Neural progenitor cell (in vitro differentiated cells): ENCODE data around the gene SLC36A2. TPM values are rescaled to one million over a fixed set of nuclear protein-coding genes. Genes with fewer than 3 reads are reported as not detected.
A peak's percentile ranks its signal among the peaks of the same experiment; 100 is the strongest.

Experiments
- DNase-seq: peaks from one replicate; pipeline ENCODE4 v3.0.0-alpha.2; 2016; ENCODE audit warnings: low spot score
- H2AFZ ChIP-seq: fragments of 200-600 bp; sonication (generic); replicated peaks from 2 replicates; pipeline ENCODE4 v1.6.1; 2016; ENCODE audit warnings: antibody characterized with exemption
- H3F3A ChIP-seq: fragments of 200-600 bp; sonication (generic); 2 replicates; pipeline ENCODE4 v1.6.1; 2016; ENCODE audit warnings: antibody characterized with exemption, low read depth
- H3K27ac ChIP-seq: fragments of 200-600 bp; sonication (generic); 2 replicates; pipeline ENCODE4 v1.5.1; 2016; ENCODE audit warnings: mild to moderate bottlenecking
- H3K27me3 ChIP-seq: fragments of 200-600 bp; sonication (generic); 2 replicates; pipeline ENCODE4 v1.6.1; 2016; ENCODE audit warnings: mild to moderate bottlenecking, moderate library complexity
- H3K36me3 ChIP-seq: fragments of 200-600 bp; sonication (generic); 2 replicates; pipeline ENCODE4 v1.5.1; 2016
- H3K4me1 ChIP-seq: fragments of 200-600 bp; sonication (generic); 2 replicates; pipeline ENCODE4 v1.6.1; 2016; ENCODE audit warnings: mixed run types
- H3K4me2 ChIP-seq: fragments of 200-600 bp; sonication (generic); 2 replicates; pipeline ENCODE4 v1.6.1; 2016
- H3K4me3 ChIP-seq: fragments of 200-600 bp; sonication (generic); 2 replicates; pipeline ENCODE4 v1.5.1; 2016
- H3K79me2 ChIP-seq: fragments of 200-600 bp; sonication (generic); 2 replicates; pipeline ENCODE4 v1.6.1; 2016; ENCODE audit warnings: low read depth
- H3K9ac ChIP-seq: fragments of 200-600 bp; sonication (generic); 2 replicates; pipeline ENCODE4 v1.6.1; 2016
- H3K9me3 ChIP-seq: fragments of 200-600 bp; sonication (generic); 2 replicates; pipeline ENCODE4 v1.5.1; 2016; ENCODE audit warnings: low read depth
- H4K20me1 ChIP-seq: fragments of 200-600 bp; sonication (generic); 2 replicates; pipeline ENCODE4 v1.6.1; 2016; ENCODE audit warnings: low read depth
- H3K27ac Mint-ChIP-seq: 3 replicates; pipeline ENCODE4 v1.8.0; 2021; ENCODE audit warnings: mixed read lengths
- H3K27me3 Mint-ChIP-seq: 2 replicates; pipeline ENCODE4 v1.8.0; 2022; ENCODE audit warnings: low read depth, mild to moderate bottlenecking, inconsistent platforms, moderate library complexity, mixed read lengths; ENCODE audit not compliant: insufficient read depth
- H3K36me3 Mint-ChIP-seq: 3 replicates; pipeline ENCODE4 v1.8.0; 2021; ENCODE audit warnings: mixed read lengths
- H3K4me1 Mint-ChIP-seq: 3 replicates; pipeline ENCODE4 v1.8.0; 2021; ENCODE audit warnings: mixed read lengths
- H3K4me3 Mint-ChIP-seq: 3 replicates; pipeline ENCODE4 v1.8.0; 2021; ENCODE audit warnings: mild to moderate bottlenecking, moderate library complexity, mixed read lengths
- H3K9me3 Mint-ChIP-seq: 3 replicates; pipeline ENCODE4 v1.8.0; 2020; ENCODE audit warnings: mixed read lengths
- CTCF ChIP-seq: fragments of 200-600 bp; sonication (generic); IDR thresholded peaks from 2 replicates; pipeline ENCODE4 v1.5.1; 2017; ENCODE audit warnings: antibody characterized with exemption, mild to moderate bottlenecking
- EZH2 ChIP-seq: fragments of 200-600 bp; sonication (generic); IDR thresholded peaks from 2 replicates; pipeline ENCODE4 v1.6.1; 2017; ENCODE audit warnings: antibody characterized with exemption, mild to moderate bottlenecking, moderate library complexity
- EZH2phosphoT487 ChIP-seq: fragments of 200-600 bp; sonication (generic); IDR thresholded peaks from 2 replicates; pipeline ENCODE4 v1.6.1; 2017; ENCODE audit warnings: antibody characterized with exemption
- total RNA-seq: library from RNA; depleted of rRNA; stranded (reverse); fragments of >200 nt; gene quantifications from 2 replicates; pipeline ENCODE4 v1.2.3, GENCODE V29; 2015; ENCODE audit warnings: low replicate concordance

The SLC36A2 gene
- not detected in 2 replicates for total RNA-seq

GRCh38 chr5:151347369-151347768 is at the start of gene SLC36A2:
Gene SLC36A2, minus strand, starts transcription at chr5:151347559. Its CDS starts 99 bp downstream, at chr5:151347460.
- no peaks in the 10 kb centered on the region for H3K9me3 ChIP-seq
- H3K4me3 ChIP-seq: no peak within 1 kb of the TSS
- Mint-ChIP-seq H3K36me3 (no peaks in the 10 kb centered on the region), H3K9me3 (no peaks in the 10 kb centered on the region), H3K4me3 (peak within 1 kb of the TSS; percentile 24), H3K27me3 (peaks cover 4% of the 10 kb centered on the region), H3K4me1 (peaks cover 25% of the 10 kb centered on the region), H3K27ac (no peak within 1 kb of the TSS)
- H4K20me1 ChIP-seq: no peaks in the 10 kb centered on the region
- peaks cover 19% of the 10 kb centered on the region for H3F3A ChIP-seq
- no peak for DNase-seq
- peak within 1 kb of the TSS; percentile 70 for H3K4me2 ChIP-seq
- H3K9ac ChIP-seq: no peak within 1 kb of the TSS
- no peak for TF ChIP-seq CTCF
- no peak for TF ChIP-seq EZH2phosphoT487
- TF ChIP-seq EZH2: no peak
- no peaks in the 10 kb centered on the region for H3K79me2 ChIP-seq
- peaks cover 79% of the 10 kb centered on the region for H3K27me3 ChIP-seq
- H2AFZ ChIP-seq: peak within 1 kb of the TSS; percentile 50
- H3K27ac ChIP-seq: no peak within 1 kb of the TSS
- H3K4me1 ChIP-seq: peaks cover 45% of the 10 kb centered on the region
- H3K36me3 ChIP-seq: no peaks in the 10 kb centered on the region

GRCh38 chr5:151388960-151389359 is 41.6 kb upstream of the SLC36A2 start:
- no peak overlapping the region for H3K4me3 ChIP-seq
- no peaks in the 10 kb centered on the region for H3F3A ChIP-seq
- peaks cover 3% of the 10 kb centered on the region for H3K9me3 Mint-ChIP-seq
- no peaks in the 10 kb centered on the region for H3K27me3 ChIP-seq
- H3K27me3 Mint-ChIP-seq: peaks cover 8% of the 10 kb centered on the region
- no peak overlapping the region for H3K4me2 ChIP-seq
- no peak for DNase-seq
- no peaks in the 10 kb centered on the region for H3K36me3 ChIP-seq
- H3K9ac ChIP-seq: no peak overlapping the region
- H4K20me1 ChIP-seq: no peaks in the 10 kb centered on the region
- H3K27ac ChIP-seq: no peak overlapping the region
- H3K27ac Mint-ChIP-seq: no peak overlapping the region
- H2AFZ ChIP-seq: no peak overlapping the region
- no peaks in the 10 kb centered on the region for H3K79me2 ChIP-seq
- H3K4me3 Mint-ChIP-seq: no peak overlapping the region
- H3K9me3 ChIP-seq: no peaks in the 10 kb centered on the region
- H3K36me3 Mint-ChIP-seq: no peaks in the 10 kb centered on the region
- no peak for TF ChIP-seq EZH2phosphoT487
- no peaks in the 10 kb centered on the region for H3K4me1 ChIP-seq
- H3K4me1 Mint-ChIP-seq: no peaks in the 10 kb centered on the region

GRCh38 chr5:151384106-151384505 is 36.7 kb upstream of the SLC36A2 start:
- no peaks in the 10 kb centered on the region for H4K20me1 ChIP-seq
- no peak overlapping the region for H2AFZ ChIP-seq
- H3K4me3 ChIP-seq: no peak overlapping the region
- H3K9me3 Mint-ChIP-seq: peaks cover 2% of the 10 kb centered on the region
- no peak overlapping the region for H3K27ac ChIP-seq
- H3F3A ChIP-seq: no peaks in the 10 kb centered on the region
- H3K4me2 ChIP-seq: no peak overlapping the region
- no peaks in the 10 kb centered on the region for H3K36me3 Mint-ChIP-seq
- no peak overlapping the region for H3K9ac ChIP-seq
- no peaks in the 10 kb centered on the region for H3K79me2 ChIP-seq
- no peak overlapping the region for H3K4me3 Mint-ChIP-seq
- no peaks in the 10 kb centered on the region for H3K4me1 Mint-ChIP-seq
- no peaks in the 10 kb centered on the region for H3K9me3 ChIP-seq
- TF ChIP-seq CTCF (no peak), EZH2phosphoT487 (no peak), EZH2 (no peak)
- H3K4me1 ChIP-seq: no peaks in the 10 kb centered on the region
- no peaks in the 10 kb centered on the region for H3K27me3 ChIP-seq
- H3K36me3 ChIP-seq: no peaks in the 10 kb centered on the region
- peaks cover 10% of the 10 kb centered on the region for H3K27me3 Mint-ChIP-seq
- DNase-seq: no peak
- no peak overlapping the region for H3K27ac Mint-ChIP-seq

- no peak overlapping the region for H3K27ac Mint-ChIP-seq
- Histone ChIP-seq H3K4me3 (no peak overlapping the region), H3K9ac (no peak overlapping the region), H3F3A (no peaks in the 10 kb centered on the region), H3K36me3 (no peaks in the 10 kb centered on the region), H2AFZ (no peak overlapping the region), H3K79me2 (no peaks in the 10 kb centered on the region), H3K27ac (no peak overlapping the region), H4K20me1 (no peaks in the 10 kb centered on the region), H3K27me3 (no peaks in the 10 kb centered on the region), H3K4me2 (no peak overlapping the region), H3K9me3 (no peaks in the 10 kb centered on the region), H3K4me1 (no peaks in the 10 kb centered on the region)
- no peak for DNase-seq
- H3K36me3 Mint-ChIP-seq: no peaks in the 10 kb centered on the region
- no peaks in the 10 kb centered on the region for H3K4me1 Mint-ChIP-seq
- TF ChIP-seq CTCF (no peak), EZH2phosphoT487 (no peak), EZH2 (no peak)
- peaks cover 5% of the 10 kb centered on the region for H3K27me3 Mint-ChIP-seq
- H3K4me3 Mint-ChIP-seq: no peak overlapping the region
- peaks cover 2% of the 10 kb centered on the region for H3K9me3 Mint-ChIP-seq
Observed at GRCh38 chr5:151383011-151383410, 35.7 kb upstream of the SLC36A2 start.
